BE2C (cell line): ENCODE data around the gene PRR23E.

Experiments
- DNase-seq: peaks from one replicate; pipeline ENCODE4 v3.0.0-alpha.2; 2020
- H3K27me3 ChIP-seq: fragments of 250-450 bp; sonication (Bioruptor Pico); 2 replicates; pipeline ENCODE4 v1.5.1; 2020; ENCODE audit warnings: mild to moderate bottlenecking
- H3K36me3 ChIP-seq: fragments of 250-450 bp; sonication (Bioruptor Pico); 2 replicates; pipeline ENCODE4 v1.5.1; 2020; ENCODE audit warnings: mild to moderate bottlenecking
- H3K4me1 ChIP-seq: fragments of 250-450 bp; sonication (Bioruptor Pico); 2 replicates; pipeline ENCODE4 v1.5.1; 2020
- H3K4me3 ChIP-seq: 2 replicates; pipeline ENCODE4 v1.5.1; 2011; ENCODE audit warnings: low read depth, low read length
- H3K9me3 ChIP-seq: fragments of 250-450 bp; sonication (Bioruptor Pico); 2 replicates; pipeline ENCODE4 v1.5.1; 2020
- TF ChIP-seq, protein P1 (sequence below): IDR thresholded peaks from 2 replicates; pipeline ENCODE4 v1.5.1; 2012; ENCODE audit warnings: mild to moderate bottlenecking, low read depth, low read length

The PRR23E gene

DNA sequence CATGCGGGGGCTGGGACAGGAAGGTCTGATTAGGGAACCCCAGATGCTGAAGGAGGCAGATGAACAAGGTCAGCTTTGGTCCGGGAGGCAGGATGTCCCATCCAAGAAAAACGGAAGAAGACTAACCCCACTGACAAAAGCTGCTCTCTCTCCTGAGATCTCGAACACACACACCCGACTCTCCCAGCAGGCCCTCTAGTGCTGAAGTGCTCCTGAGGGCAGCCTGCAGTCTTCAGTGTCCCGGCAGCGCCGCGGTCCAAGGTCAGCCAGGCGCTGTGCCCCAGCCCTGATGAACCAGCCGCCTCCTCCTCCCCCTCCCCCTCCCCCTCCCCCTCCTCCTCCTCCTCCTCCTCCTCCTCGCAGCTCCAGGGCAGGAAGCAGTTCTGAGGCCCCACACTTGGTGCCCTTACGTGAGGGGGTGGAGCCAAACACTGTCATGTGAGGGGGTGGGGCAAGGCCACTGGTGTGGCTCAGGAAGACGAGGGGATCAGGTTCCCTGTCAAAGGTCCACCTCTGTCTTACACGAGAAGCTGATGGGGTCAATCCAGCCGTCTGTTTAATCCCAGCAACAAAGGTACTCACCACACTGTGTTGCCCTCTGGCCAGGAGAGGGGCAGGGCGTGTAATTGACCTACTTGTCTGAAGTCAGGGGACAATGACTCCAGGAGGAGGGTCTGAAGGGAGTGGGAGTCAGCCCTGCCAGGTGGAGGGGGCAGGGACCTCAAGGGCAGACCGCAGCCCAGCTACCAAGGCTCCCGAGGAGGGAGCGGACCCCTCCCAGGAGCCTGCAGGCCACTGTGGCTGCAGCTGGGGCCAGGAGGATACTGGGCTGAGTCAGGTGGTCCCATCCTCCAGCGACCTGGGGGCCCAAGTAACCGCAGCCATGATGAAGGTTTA lies 34.3 kb downstream of the PRR23E start:
- no peak for DNase-seq
- Histone ChIP-seq H3K27me3 (no peaks in the 10 kb centered on the region), H3K4me1 (no peaks in the 10 kb centered on the region), H3K4me3 (no peak overlapping the region), H3K36me3 (no peaks in the 10 kb centered on the region), H3K9me3 (peaks cover 3% of the 10 kb centered on the region; the same call in 1 of the 2 replicates)
- TF ChIP-seq, protein P1, sequence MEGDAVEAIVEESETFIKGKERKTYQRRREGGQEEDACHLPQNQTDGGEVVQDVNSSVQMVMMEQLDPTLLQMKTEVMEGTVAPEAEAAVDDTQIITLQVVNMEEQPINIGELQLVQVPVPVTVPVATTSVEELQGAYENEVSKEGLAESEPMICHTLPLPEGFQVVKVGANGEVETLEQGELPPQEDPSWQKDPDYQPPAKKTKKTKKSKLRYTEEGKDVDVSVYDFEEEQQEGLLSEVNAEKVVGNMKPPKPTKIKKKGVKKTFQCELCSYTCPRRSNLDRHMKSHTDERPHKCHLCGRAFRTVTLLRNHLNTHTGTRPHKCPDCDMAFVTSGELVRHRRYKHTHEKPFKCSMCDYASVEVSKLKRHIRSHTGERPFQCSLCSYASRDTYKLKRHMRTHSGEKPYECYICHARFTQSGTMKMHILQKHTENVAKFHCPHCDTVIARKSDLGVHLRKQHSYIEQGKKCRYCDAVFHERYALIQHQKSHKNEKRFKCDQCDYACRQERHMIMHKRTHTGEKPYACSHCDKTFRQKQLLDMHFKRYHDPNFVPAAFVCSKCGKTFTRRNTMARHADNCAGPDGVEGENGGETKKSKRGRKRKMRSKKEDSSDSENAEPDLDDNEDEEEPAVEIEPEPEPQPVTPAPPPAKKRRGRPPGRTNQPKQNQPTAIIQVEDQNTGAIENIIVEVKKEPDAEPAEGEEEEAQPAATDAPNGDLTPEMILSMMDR: no peak

DNA sequence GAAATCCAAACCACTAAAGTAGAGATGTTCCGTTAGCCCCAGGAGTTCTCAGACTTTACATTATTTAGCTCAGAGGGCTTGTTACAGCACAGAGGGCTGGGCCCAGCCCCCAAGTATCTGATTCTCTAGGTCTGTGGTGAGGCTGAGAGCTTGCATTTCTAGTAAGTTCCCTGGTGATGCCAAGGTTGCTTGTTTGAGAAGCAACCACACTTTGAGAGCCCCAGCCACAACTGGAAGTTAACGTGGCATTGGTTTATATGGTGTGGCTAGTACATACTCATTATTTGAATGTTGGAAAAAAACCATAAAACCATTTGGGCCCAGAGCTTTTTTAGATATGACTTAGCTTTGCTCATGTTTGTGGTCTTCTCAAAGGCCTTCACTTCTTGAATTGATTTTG lies 35.9 kb downstream of the PRR23E start:
- Histone ChIP-seq H3K27me3 (no peaks in the 10 kb centered on the region), H3K9me3 (peaks cover 3% of the 10 kb centered on the region; the same call in 1 of the 2 replicates), H3K4me1 (no peaks in the 10 kb centered on the region), H3K36me3 (no peaks in the 10 kb centered on the region), H3K4me3 (no peak overlapping the region)
- DNase-seq: no peak
- TF ChIP-seq, protein P1: no peak

DNA sequence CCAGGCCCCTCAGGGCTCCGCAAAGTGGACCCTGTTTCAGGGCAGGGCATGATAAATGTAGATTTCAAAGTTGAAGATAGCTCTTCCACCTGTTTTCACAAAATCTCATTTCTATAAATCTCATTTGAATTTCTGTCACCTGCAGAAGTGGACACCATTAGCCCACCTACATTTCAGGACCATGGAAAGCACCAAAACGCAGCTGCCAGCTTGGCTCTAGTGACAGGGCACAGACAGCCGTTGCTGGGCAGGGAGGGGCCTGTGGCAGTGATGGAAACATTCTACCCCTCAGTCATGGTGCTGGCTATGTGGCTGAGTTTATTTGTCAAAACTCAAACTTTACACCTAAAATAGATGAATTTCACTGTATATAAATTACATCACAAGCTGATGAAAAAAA lies 40.4 kb downstream of the PRR23E start:
- no peak for DNase-seq
- Histone ChIP-seq H3K36me3 (no peaks in the 10 kb centered on the region), H3K4me3 (no peak overlapping the region), H3K9me3 (peaks cover 3% of the 10 kb centered on the region; the same call in 1 of the 2 replicates), H3K27me3 (no peaks in the 10 kb centered on the region), H3K4me1 (no peaks in the 10 kb centered on the region)
- TF ChIP-seq, protein P1: no peak

DNA sequence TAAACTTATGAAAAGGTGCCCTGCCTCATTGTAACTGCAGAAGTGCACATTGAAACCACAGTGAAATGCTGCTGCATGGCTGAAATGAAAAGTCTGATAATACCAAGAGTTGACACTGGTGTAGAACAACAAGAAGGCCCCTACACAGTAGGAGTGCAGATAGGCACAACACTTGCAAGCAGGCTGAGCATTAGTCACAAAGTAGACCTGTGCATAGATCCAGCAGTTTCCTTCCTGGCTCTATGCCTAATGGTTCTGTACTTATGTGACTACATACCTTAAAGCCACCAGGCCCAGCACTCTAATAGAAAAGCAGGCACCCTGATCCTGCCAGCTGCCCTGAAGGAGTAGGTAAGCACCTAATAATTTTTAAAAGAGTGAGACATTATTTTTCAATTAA lies 41.8 kb downstream of the PRR23E start:
- no peak for DNase-seq
- no peaks in the 10 kb centered on the region for H3K27me3 ChIP-seq
- peaks cover 3% of the 10 kb centered on the region; the same call in 1 of the 2 replicates for H3K9me3 ChIP-seq
- H3K4me1 ChIP-seq: no peaks in the 10 kb centered on the region
- no peaks in the 10 kb centered on the region for H3K36me3 ChIP-seq
- H3K4me3 ChIP-seq: no peak overlapping the region
- TF ChIP-seq, protein P1: no peak

DNA sequence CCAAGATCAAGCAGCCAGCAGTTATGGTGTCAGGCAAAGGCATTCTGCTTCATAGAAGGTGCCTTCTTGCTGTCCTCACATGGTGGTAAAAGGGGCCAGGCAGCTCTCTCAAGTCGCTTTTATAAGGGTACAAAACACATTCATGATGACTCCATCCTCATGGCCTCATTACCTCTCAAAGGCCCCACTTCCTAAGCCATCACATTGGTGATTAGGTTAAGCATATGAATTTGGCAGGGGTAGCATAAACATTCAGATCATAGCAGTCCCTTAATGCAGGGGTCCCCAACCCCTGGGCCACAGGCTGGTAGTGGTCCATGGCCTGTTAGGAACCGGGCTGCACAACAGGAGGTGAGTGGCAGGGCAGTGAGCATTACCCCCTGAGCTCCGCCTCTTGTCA lies 42.8 kb downstream of the PRR23E start:
- no peak for DNase-seq
- peaks cover 3% of the 10 kb centered on the region; the same call in 1 of the 2 replicates for H3K9me3 ChIP-seq
- H3K36me3 ChIP-seq: no peaks in the 10 kb centered on the region
- no peaks in the 10 kb centered on the region for H3K4me1 ChIP-seq
- TF ChIP-seq, protein P1: no peak
- H3K4me3 ChIP-seq: no peak overlapping the region
- no peaks in the 10 kb centered on the region for H3K27me3 ChIP-seq

DNA sequence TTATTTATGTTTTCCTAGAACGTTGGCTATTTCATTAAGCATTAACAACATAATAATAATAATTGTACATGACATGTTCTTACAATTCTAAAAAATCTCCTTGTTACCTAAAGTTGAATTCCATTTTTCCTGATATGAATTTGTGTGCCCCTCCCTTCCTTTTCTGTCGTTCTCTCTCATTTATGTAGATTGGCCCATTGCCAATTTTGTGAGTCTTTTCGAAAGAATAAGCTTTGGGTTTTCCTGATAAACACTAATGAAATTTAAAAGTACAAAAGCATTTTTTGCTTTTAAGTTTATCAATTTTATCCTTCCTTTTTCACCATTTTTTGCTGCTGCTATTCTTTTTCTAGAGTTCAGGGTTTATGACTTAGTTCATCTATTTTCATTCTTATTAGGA lies 44.9 kb downstream of the PRR23E start:
- Histone ChIP-seq H3K4me1 (no peaks in the 10 kb centered on the region), H3K36me3 (no peaks in the 10 kb centered on the region), H3K9me3 (no peaks in the 10 kb centered on the region), H3K27me3 (no peaks in the 10 kb centered on the region), H3K4me3 (no peak overlapping the region)
- TF ChIP-seq, protein P1: no peak
- DNase-seq: no peak
